ENCODE data around the gene CENPX.

DNA sequence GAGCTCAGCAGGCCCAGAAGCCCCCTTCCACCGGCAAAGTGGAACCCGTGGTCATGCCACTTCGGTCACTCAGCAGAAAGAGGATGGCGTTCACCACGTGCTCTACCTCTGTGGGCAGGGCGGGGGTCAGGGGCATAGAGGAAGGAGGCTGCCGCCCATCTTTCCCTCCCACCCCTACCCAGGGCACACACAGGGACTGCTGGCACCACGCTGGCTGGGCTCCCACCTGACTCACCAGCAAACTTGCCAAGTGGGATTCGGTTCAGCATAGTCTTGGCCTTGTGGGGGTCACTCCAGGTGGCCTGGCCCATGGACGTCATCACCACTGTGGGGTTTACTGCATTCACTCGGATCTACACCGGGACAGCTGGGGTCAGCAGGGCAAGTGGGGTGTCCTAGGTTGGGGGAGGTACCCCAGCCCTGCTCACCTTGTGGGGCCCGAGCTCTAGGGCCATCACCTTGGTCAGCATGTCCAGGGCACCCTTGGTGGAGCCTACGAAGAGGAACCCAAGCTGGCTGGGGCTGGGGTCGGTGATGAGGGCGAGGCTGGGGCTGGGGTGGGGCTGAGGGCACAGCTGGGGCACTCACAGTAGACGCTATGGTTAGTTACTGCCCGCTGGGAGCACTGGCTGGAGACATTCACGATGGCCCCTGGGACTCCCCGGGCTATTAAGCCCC is 13.4 kb upstream of the CENPX start:
- TF ChIP-seq POLR2A (IDR thresholded peaks at IDR 0.05): no peak
- TF ChIP-seq, protein P1, sequence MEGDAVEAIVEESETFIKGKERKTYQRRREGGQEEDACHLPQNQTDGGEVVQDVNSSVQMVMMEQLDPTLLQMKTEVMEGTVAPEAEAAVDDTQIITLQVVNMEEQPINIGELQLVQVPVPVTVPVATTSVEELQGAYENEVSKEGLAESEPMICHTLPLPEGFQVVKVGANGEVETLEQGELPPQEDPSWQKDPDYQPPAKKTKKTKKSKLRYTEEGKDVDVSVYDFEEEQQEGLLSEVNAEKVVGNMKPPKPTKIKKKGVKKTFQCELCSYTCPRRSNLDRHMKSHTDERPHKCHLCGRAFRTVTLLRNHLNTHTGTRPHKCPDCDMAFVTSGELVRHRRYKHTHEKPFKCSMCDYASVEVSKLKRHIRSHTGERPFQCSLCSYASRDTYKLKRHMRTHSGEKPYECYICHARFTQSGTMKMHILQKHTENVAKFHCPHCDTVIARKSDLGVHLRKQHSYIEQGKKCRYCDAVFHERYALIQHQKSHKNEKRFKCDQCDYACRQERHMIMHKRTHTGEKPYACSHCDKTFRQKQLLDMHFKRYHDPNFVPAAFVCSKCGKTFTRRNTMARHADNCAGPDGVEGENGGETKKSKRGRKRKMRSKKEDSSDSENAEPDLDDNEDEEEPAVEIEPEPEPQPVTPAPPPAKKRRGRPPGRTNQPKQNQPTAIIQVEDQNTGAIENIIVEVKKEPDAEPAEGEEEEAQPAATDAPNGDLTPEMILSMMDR (IDR thresholded peaks at IDR 0.05): no peak

Data from esophagus squamous epithelium (tissue), 4 donors.